ENCODE data around the gene CPD. TPM values are rescaled to one million over a fixed set of nuclear protein-coding genes. Genes with fewer than 3 reads are reported as not detected.

The CPD gene
- total and polyA plus RNA-seq, 4 donors = 19.1 to 139 (median 58.8) TPM

DNA sequence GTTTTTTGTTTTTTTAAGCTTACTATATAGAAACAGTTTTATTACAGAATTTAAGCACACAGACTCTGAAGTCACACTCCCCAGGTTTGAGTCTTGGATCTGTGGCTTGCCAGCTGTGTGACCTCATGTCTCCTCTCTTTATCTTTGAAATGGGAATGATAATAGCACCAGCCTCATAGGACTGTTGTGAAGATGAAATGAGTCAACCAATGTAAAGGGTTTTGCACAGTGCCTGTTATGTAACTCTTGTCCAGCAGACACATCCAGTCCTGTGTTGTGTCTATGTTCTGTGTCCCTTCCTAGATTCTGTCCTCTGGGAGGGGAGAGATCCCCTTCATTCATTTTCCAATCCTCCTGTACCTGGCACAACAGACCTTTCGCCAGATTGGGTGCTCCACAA lies 3.1 kb upstream of the CPD start (continued):
- TF ChIP-seq, protein P1, sequence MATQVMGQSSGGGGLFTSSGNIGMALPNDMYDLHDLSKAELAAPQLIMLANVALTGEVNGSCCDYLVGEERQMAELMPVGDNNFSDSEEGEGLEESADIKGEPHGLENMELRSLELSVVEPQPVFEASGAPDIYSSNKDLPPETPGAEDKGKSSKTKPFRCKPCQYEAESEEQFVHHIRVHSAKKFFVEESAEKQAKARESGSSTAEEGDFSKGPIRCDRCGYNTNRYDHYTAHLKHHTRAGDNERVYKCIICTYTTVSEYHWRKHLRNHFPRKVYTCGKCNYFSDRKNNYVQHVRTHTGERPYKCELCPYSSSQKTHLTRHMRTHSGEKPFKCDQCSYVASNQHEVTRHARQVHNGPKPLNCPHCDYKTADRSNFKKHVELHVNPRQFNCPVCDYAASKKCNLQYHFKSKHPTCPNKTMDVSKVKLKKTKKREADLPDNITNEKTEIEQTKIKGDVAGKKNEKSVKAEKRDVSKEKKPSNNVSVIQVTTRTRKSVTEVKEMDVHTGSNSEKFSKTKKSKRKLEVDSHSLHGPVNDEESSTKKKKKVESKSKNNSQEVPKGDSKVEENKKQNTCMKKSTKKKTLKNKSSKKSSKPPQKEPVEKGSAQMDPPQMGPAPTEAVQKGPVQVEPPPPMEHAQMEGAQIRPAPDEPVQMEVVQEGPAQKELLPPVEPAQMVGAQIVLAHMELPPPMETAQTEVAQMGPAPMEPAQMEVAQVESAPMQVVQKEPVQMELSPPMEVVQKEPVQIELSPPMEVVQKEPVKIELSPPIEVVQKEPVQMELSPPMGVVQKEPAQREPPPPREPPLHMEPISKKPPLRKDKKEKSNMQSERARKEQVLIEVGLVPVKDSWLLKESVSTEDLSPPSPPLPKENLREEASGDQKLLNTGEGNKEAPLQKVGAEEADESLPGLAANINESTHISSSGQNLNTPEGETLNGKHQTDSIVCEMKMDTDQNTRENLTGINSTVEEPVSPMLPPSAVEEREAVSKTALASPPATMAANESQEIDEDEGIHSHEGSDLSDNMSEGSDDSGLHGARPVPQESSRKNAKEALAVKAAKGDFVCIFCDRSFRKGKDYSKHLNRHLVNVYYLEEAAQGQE (IDR thresholded peaks at IDR 0.05) = no peak
- TF ChIP-seq NR2F2 (IDR thresholded peaks at IDR 0.05) (no peak), ATF3 (IDR thresholded peaks at IDR 0.05) (no peak), FOXA2 (IDR thresholded peaks at IDR 0.05) (no peak), GABPA (IDR thresholded peaks at IDR 0.05 in 1 of 2, conservative IDR thresholded peaks at IDR 0.05 in 1 of 2) (no peak)

DNA sequence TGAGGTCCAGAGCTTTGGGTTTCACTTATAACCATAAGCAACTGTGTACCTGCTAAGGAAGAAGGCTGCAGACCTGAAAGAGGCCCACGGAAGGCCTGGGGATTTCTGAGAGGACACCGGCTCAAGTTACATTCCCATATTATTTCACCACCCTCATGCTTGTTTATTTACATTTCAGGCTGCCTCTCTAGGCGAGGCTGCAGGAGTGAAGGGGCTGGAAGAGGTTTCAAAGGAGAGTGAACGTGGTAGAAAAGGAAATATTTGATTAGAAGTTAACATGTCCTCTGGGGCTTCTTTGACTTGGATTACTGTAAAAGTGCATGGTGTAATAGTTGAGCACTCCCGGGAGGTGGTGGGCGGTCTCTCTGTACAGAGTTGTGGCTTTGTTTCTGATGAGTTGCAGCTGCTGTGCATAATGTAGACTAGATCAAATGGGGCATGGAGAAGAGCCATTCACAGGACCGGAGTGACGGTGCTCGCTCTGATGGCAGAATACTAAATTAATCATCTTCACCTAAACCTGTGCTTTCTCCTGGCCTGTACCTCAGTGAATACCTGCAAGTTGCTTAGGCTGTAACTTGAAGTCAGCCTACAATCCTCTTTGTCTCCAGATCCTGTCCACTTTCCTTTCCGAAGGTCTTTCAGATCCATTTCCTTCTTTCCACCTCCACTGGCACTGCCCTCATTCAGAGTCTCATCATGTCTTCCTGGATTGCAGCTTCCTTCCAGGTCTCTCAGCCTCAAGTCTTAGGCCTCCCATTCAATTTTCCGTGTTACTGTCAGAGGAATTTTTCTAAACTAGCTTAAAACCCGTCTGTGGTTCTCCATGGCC lies 1.9 kb upstream of the CPD start:
- WGBS = 79% methylated on average over 12 of the region's 12 CpGs
- peaks cover 2 to 27% (median 14%) of the 10 kb centered on the region in 4 donors for H3K4me1 ChIP-seq (ENCODE audit: control insufficient read depth in 4 of 4, insufficient read depth in 4 of 4, low read length in 3 of 4)
- no peak overlapping the region for H3K9ac ChIP-seq (ENCODE audit: low read depth in 1 of 2, low read length in 2 of 2)
- TF ChIP-seq HNF4G (IDR thresholded peaks at IDR 0.05) (no peak), RAD21 (IDR thresholded peaks at IDR 0.05) (no peak), SP1 (IDR thresholded peaks at IDR 0.05) (no peak), JUND (IDR thresholded peaks at IDR 0.05) (no peak), RXRA (IDR thresholded peaks at IDR 0.05) (no peak), MAX (IDR thresholded peaks at IDR 0.05) (no peak), EGR1 (IDR thresholded peaks at IDR 0.05; ENCODE audit: low read depth in 2 of 2) (no peak), ATF3 (IDR thresholded peaks at IDR 0.05) (no peak)
- TF ChIP-seq, protein P1 (IDR thresholded peaks at IDR 0.05) = no peak
- H3K9me3 ChIP-seq (ENCODE audit: control insufficient read depth in 4 of 4, low read length in 3 of 4) = no peaks in the 10 kb centered on the region
- H3K27me3 ChIP-seq (ENCODE audit: control insufficient read depth in 4 of 4, insufficient read depth in 4 of 4, low read length in 3 of 4) = no peaks in the 10 kb centered on the region
- no peak overlapping the region for H3K4me3 ChIP-seq (ENCODE audit: low read depth in 1 of 3, low read length in 3 of 3)
- no peak for DNase-seq (ENCODE audit: low spot score)
- H3K27ac ChIP-seq (ENCODE audit: low read depth in 1 of 2, low read length in 2 of 2) = no peak overlapping the region
- no peaks in the 10 kb centered on the region for H3K36me3 ChIP-seq (ENCODE audit: control insufficient read depth in 4 of 4, insufficient read depth in 3 of 4, low read depth in 1 of 4, low read length in 3 of 4)
